Gastrocnemius medialis (tissue), 4 donors: ENCODE measurements around the gene MDM2.

Source experiments
- POLR2A ChIP-seq, 2 donors: fragments of 450-650 bp; IDR thresholded peaks; one replicate each; pipeline ENCODE4 v1.6.1; 2017; ENCODE audit warnings: antibody characterized with exemption in 2 of 2, mild to moderate bottlenecking in 2 of 2, moderate library complexity in 2 of 2
- TF ChIP-seq, protein P1 (sequence below), 5 experiments: fragments of 450-650 bp in 3 of 5; fragments of 200-600 bp in 2 of 5; sonication (generic) in 2 of 5; IDR thresholded peaks in 4 of 5; conservative IDR thresholded peaks in 1 of 5; 1 replicate in 4 of 5; 2 replicates in 1 of 5; pipeline ENCODE4 v1.5.1; 2016 to 2019; ENCODE audit warnings: antibody characterized with exemption in 5 of 5, mild to moderate bottlenecking in 3 of 5, moderate library complexity in 3 of 5

DNA sequence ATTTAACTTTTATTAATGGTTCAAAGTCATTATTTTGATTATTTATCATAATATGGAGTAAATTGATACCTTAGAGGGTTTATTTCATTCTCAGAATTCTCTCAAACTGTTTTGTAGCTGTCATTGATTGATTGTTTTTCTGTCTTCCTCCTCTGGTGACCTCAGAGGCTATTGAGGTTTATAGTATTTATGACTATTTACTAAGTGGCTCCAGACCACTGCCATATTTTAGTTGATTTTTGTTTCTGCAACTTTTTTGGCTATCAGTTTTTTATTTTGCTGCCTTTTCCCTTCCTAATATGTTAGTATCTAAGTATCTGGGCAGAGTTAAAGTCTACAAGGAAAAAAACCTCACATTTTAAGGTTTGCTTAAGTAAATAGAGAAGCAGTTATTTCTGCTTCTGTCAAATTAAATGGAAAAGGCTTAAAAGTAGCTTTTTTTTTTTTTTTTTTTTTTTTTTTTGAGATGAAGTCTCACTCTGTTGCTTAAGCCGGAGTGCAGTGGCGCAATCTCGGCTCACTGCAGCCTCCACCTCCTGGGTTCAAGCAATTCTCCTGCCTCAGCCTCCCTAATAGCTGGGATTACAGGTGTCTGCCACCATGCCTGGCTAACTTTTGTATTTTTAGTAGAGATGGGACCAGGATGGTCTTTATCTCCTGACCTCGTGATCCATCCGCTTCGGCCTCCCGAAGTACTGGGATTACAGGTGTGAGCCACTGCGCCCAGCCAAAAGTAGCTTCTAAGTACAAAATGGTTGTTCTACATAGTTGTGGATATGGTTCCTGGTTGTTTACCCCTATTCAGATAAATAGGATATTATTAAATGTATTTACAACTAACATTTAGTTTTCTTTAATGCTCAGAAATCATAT, 8.2 kb downstream of the MDM2 start:
- TF ChIP-seq, protein P1, sequence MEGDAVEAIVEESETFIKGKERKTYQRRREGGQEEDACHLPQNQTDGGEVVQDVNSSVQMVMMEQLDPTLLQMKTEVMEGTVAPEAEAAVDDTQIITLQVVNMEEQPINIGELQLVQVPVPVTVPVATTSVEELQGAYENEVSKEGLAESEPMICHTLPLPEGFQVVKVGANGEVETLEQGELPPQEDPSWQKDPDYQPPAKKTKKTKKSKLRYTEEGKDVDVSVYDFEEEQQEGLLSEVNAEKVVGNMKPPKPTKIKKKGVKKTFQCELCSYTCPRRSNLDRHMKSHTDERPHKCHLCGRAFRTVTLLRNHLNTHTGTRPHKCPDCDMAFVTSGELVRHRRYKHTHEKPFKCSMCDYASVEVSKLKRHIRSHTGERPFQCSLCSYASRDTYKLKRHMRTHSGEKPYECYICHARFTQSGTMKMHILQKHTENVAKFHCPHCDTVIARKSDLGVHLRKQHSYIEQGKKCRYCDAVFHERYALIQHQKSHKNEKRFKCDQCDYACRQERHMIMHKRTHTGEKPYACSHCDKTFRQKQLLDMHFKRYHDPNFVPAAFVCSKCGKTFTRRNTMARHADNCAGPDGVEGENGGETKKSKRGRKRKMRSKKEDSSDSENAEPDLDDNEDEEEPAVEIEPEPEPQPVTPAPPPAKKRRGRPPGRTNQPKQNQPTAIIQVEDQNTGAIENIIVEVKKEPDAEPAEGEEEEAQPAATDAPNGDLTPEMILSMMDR (IDR thresholded peaks at IDR 0.05 in 4 of 5, conservative IDR thresholded peaks at IDR 0.05 in 1 of 5) = no peak
- TF ChIP-seq POLR2A (IDR thresholded peaks at IDR 0.05) = no peak
